ENCODE measurements around the gene PLXNA1.

- no peak for TF ChIP-seq CTCF (IDR thresholded peaks at IDR 0.05; ENCODE audit: low read depth, low read length)
- no peak for TF ChIP-seq EZH2phosphoT487 (IDR thresholded peaks at IDR 0.05; ENCODE audit: low read depth)
These were observed 43.2 kb upstream of the PLXNA1 start for GRCh38 chr3:126939733-126940132.
